Lung (tissue), 12 donors: ENCODE results near the gene COL6A2. TPM values are rescaled to one million over a fixed set of nuclear protein-coding genes. Genes with fewer than 3 reads are reported as not detected.

ENCODE experiments used
- ATAC-seq: fragments of 200-7000 bp; cut with Tn5 transposase; one replicate; pipeline ENCODE4 v1.9.1; 2020; ENCODE audit warnings: moderate number of reproducible peaks; ENCODE audit not compliant: insufficient read depth, low FRiP score
- DNase-seq, 3 donors: peaks; one replicate each; pipeline ENCODE4 v3.0.0-alpha.2; 2013 to 2017
- H3K27ac ChIP-seq, 2 donors: one replicate each; pipeline ENCODE4 v1.5.1; 2013; ENCODE audit warnings: mild to moderate bottlenecking in 2 of 2, moderate library complexity in 2 of 2, control low read depth in 1 of 2, inconsistent platforms in 1 of 2, low read depth in 1 of 2, low read length in 1 of 2
- H3K27me3 ChIP-seq, 3 donors: one replicate each; pipeline ENCODE4 v1.5.1; 2013; ENCODE audit warnings: low read length in 2 of 3; ENCODE audit not compliant: control insufficient read depth in 3 of 3, insufficient read depth in 3 of 3
- H3K36me3 ChIP-seq, 4 donors: one replicate each; pipeline ENCODE4 v1.5.1; 2013; ENCODE audit warnings: low read length in 4 of 4, mild to moderate bottlenecking in 1 of 4, moderate library complexity in 1 of 4; ENCODE audit not compliant: control insufficient read depth in 4 of 4, insufficient read depth in 4 of 4
- H3K4me1 ChIP-seq, 5 donors: one replicate each; pipeline ENCODE4 v1.5.1; 2013; ENCODE audit warnings: low read length in 5 of 5, mild to moderate bottlenecking in 2 of 5, moderate library complexity in 1 of 5; ENCODE audit not compliant: control insufficient read depth in 5 of 5, insufficient read depth in 5 of 5
- H3K4me3 ChIP-seq: one replicate; pipeline ENCODE4 v1.5.1; 2013; ENCODE audit warnings: mild to moderate bottlenecking, control low read depth, moderate library complexity
- H3K9ac ChIP-seq, 2 donors: one replicate each; pipeline ENCODE4 v1.5.1; 2013; ENCODE audit warnings: low read length in 2 of 2, control low read depth in 1 of 2; ENCODE audit not compliant: insufficient read depth in 1 of 2
- H3K9me3 ChIP-seq, 4 donors: one replicate each; pipeline ENCODE4 v1.5.1; 2013; ENCODE audit warnings: low read length in 3 of 4, mild to moderate bottlenecking in 1 of 4, moderate library complexity in 1 of 4; ENCODE audit not compliant: control insufficient read depth in 4 of 4, insufficient read depth in 3 of 4
- WGBS, 2 donors: extraction: QIAGEN DNeasy Blood & Tissue Kit; methylation state at CpG; one replicate each; pipeline ENCODE4 v1.1.7; 2013; 5-methylcytosine and 5-hydroxymethylcytosine counted together
- polyA plus RNA-seq, 2 donors: library from polyadenylated mRNA; stranded (reverse); fragments of 200-250 nt; gene quantifications; one replicate each; pipeline ENCODE4 v1.2.1, GENCODE V29; 2013
- total RNA-seq, 2 donors: library from RNA; depleted of rRNA in 1 of 2; stranded (reverse); fragments of >200 nt in 1 of 2; gene quantifications; one replicate each; pipeline ENCODE4 v1.2.1, GENCODE V29; 2014 to 2021
- TF ChIP-seq, protein P1 (sequence below): IDR thresholded peaks from 2 replicates; pipeline ENCODE4 v1.5.1; 2012; ENCODE audit warnings: mild to moderate bottlenecking; ENCODE audit errors: control extremely low read depth, extremely low read depth
- donor health status: control.
- donor health status: control.
- donor health status: Bipolar disorder and iron deficiency.
- donor health status: healthy.
- donor health status: DM: yes; HTN: yes; CAD: no.

Gene COL6A2
- total and polyA plus RNA-seq, 4 donors, result 192 to 466 (median 292) TPM

DNA sequence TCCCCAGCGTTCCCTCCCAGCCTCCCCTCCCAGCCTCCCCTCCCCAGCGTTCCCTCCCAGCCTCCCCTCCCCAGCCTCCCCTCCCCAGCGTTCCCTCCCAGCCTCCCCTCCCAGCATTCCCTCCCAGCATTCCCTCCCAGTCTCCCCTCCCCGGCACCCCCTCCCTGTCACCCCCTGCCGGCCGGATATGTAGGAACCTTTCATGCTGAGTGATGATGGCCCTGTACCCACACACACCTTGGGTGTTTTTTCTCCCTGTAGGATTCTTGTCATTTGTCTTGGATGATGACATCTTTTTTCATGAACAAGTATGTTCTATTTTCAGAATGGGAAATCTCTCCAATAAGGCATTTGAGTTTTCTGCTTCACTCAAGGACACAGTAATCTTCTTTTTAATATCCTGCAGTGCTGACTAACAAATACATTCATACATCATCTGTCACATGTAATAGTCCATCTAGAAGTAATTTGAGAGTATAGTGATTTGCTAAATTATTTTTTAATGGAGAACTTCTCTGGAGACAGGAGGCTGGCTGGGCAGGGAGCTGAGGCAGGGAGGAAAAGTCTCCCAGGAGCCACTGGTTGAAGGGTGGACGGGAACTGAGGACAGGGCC lies 38.0 kb downstream of the COL6A2 start:
- Histone ChIP-seq H3K9ac (no peak overlapping the region), H3K9me3 (peaks cover 0 to 3% (median 0%) of the 10 kb centered on the region in 4 donors), H3K4me3 (no peak overlapping the region), H3K27ac (no peak overlapping the region), H3K27me3 (peaks cover 0 to 4% (median 0%) of the 10 kb centered on the region in 3 donors), H3K4me1 (peaks cover 0 to 6% (median 0%) of the 10 kb centered on the region in 5 donors), H3K36me3 (no peaks in the 10 kb centered on the region)
- WGBS, 2 donors, result 63 to 78% methylated on average over 4 to 7 of the region's 7 CpGs
- ATAC-seq (no peak), DNase-seq (no peak)
- TF ChIP-seq, protein P1, sequence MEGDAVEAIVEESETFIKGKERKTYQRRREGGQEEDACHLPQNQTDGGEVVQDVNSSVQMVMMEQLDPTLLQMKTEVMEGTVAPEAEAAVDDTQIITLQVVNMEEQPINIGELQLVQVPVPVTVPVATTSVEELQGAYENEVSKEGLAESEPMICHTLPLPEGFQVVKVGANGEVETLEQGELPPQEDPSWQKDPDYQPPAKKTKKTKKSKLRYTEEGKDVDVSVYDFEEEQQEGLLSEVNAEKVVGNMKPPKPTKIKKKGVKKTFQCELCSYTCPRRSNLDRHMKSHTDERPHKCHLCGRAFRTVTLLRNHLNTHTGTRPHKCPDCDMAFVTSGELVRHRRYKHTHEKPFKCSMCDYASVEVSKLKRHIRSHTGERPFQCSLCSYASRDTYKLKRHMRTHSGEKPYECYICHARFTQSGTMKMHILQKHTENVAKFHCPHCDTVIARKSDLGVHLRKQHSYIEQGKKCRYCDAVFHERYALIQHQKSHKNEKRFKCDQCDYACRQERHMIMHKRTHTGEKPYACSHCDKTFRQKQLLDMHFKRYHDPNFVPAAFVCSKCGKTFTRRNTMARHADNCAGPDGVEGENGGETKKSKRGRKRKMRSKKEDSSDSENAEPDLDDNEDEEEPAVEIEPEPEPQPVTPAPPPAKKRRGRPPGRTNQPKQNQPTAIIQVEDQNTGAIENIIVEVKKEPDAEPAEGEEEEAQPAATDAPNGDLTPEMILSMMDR, result no peak

DNA sequence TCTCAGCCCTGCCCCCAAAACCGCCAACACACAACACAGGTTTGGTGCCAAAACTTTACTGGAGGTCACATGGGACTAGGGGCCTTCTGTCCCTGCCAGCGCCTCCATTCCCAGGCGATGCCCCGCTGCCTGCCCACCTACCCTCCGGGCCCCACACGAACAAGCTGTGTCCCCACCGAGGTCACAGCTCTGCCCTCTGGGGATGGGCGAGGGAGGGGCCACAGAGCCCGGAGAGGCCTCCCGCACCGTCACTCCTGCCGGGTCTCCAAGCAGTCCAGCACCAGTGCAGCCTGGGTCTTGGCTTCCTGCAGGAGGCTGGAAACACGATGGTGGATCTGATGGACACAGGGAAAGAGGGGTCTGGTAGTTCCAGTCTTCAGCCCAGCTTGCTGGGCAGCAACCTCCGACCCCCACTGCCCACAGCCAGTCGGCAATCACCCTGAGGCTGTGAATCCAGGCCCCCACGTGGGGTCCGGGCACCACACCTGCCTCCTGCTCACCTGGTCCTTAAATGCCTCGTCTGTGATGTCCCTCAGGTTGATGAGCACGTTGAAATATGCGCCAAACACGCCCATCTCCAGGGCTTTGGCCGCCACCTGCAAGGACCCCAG lies 38.9 kb downstream of the COL6A2 start:
- TF ChIP-seq, protein P1, result no peak
- H3K36me3 ChIP-seq, result no peaks in the 10 kb centered on the region
- no peak overlapping the region for H3K9ac ChIP-seq
- H3K27ac ChIP-seq, result no peak overlapping the region
- DNase-seq, result peak in 1 of 3 donors; percentile 28
- peaks cover 0 to 6% (median 0%) of the 10 kb centered on the region in 5 donors for H3K4me1 ChIP-seq
- no peak for ATAC-seq
- peaks cover 0 to 5% (median 0%) of the 10 kb centered on the region in 3 donors for H3K27me3 ChIP-seq
- H3K9me3 ChIP-seq, result peaks cover 0 to 3% (median 0%) of the 10 kb centered on the region in 4 donors
- H3K4me3 ChIP-seq, result no peak overlapping the region
- 75 to 88% methylated on average over 22 of the region's 22 CpGs for WGBS, 2 donors

DNA sequence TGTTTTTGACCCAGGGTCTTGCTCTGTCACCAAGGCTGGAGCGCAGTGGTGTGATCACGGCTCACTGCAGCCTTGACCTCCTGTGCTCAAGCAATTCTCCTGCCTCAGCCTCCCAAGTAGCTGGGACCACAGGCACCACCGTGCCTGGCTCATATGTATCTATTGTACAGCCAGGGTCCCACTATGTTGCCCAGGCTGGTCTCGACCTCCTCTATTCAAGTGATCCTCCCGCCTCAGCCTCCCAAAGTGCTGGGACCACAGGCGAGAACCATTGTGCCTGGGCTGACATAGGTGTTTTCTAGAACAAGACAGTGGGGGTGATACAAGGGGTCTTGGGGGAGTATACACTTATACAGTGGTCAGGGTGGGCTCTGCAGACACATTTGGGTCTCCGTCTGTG lies 40.0 kb downstream of the COL6A2 start:
- no peak for DNase-seq
- Histone ChIP-seq H3K27ac (no peak overlapping the region), H3K27me3 (peaks cover 0 to 5% (median 0%) of the 10 kb centered on the region in 3 donors), H3K9me3 (peaks cover 0 to 3% (median 0%) of the 10 kb centered on the region in 4 donors), H3K36me3 (no peaks in the 10 kb centered on the region), H3K4me1 (peaks cover 0 to 6% (median 0%) of the 10 kb centered on the region in 5 donors), H3K9ac (no peak overlapping the region), H3K4me3 (no peak overlapping the region)
- ATAC-seq, result no peak
- WGBS, 2 donors, result 81 to 90% methylated on average over 7 of the region's 7 CpGs
- TF ChIP-seq, protein P1, result no peak
